Liver (tissue), 3 donors: ENCODE measurements around the gene TECTB.

ENCODE experiments used
- FOXA1 ChIP-seq: IDR thresholded peaks from 2 replicates; pipeline ENCODE4 v1.6.1; 2016; ENCODE audit warnings: antibody characterized with exemption
- GABPA ChIP-seq, 2 donors: IDR thresholded peaks in 1 of 2; conservative IDR thresholded peaks in 1 of 2; 2 replicates each; pipeline ENCODE4 v1.6.1; 2016; ENCODE audit warnings: antibody characterized with exemption in 2 of 2, mild to moderate bottlenecking in 1 of 2, moderate library complexity in 1 of 2
- NR2F2 ChIP-seq: IDR thresholded peaks from 2 replicates; pipeline ENCODE4 v1.6.1; 2016; ENCODE audit warnings: antibody characterized with exemption
- RAD21 ChIP-seq, 2 donors: IDR thresholded peaks; 2 replicates each; pipeline ENCODE4 v1.6.1; 2016; ENCODE audit warnings: antibody characterized with exemption in 2 of 2, mild to moderate bottlenecking in 2 of 2
- RXRA ChIP-seq, 2 donors: IDR thresholded peaks; 2 replicates each; pipeline ENCODE4 v1.6.1; 2017 to 2018; ENCODE audit warnings: antibody characterized with exemption in 2 of 2, mild to moderate bottlenecking in 1 of 2
- SP1 ChIP-seq: IDR thresholded peaks from 2 replicates; pipeline ENCODE4 v1.6.1; 2018; ENCODE audit warnings: antibody characterized with exemption, mild to moderate bottlenecking
- TAF1 ChIP-seq: conservative IDR thresholded peaks from 2 replicates; pipeline ENCODE4 v1.6.1; 2016; ENCODE audit warnings: antibody characterized with exemption, mild to moderate bottlenecking
- YY1 ChIP-seq: IDR thresholded peaks from 2 replicates; pipeline ENCODE4 v1.6.1; 2016; ENCODE audit warnings: antibody characterized with exemption, mild to moderate bottlenecking
- TF ChIP-seq, protein P1 (sequence below): fragments of 150-350 bp; IDR thresholded peaks from 2 replicates; pipeline ENCODE4 v1.5.1; 2017; ENCODE audit warnings: improper control_type of control experiment, low read depth, low read length; ENCODE audit not compliant: missing input control
- TF ChIP-seq, protein P2 (sequence below): IDR thresholded peaks from 2 replicates; pipeline ENCODE4 v1.6.1; 2016; ENCODE audit warnings: antibody characterized with exemption
- TF ChIP-seq, protein P3 (sequence below): IDR thresholded peaks from 2 replicates; pipeline ENCODE4 v1.6.1; 2016; ENCODE audit warnings: antibody characterized with exemption
- TF ChIP-seq, protein P4 (sequence below): IDR thresholded peaks from 2 replicates; pipeline ENCODE4 v1.6.1; 2016; ENCODE audit warnings: antibody characterized with exemption
- TF ChIP-seq, protein P5 (sequence below): IDR thresholded peaks from 2 replicates; pipeline ENCODE4 v1.6.1; 2016; ENCODE audit warnings: antibody characterized with exemption, mild to moderate bottlenecking
- donor health status: healthy.
- donor health status: healthy.

DNA sequence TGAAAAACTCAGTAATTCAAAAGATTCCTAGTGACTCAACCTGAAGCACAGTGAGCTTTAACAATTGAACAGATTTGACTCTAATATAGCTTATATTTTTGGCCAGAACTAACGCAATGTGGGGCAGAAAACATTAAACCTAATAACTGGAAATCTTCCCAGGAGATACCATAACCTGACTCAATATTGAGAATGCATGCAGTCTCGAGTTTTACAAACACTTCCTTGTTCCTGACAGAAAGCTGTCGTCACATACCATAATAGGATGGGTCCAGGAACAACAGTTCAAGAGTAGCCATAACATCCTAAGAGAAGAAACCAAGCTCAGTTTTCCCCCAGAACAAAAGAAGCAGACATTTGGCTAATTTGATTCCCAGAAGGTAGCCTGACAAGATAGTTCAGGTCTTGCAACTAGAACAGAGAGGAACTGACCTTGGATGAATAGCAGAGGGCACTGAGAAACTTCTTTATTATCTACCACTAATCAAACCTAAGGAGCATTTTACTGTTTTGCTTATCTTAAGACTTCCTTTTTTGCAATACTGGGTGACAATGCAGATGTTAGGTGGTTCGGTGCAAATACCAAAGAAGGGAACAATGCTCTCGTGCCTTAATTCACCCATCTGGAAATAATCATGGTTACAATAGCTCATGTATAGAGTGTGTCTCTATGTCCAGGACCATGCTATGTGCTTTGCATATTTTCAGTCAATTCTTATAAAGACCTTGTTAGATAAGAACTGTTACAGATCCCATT is 52.1 kb downstream of the TECTB start:
- TF ChIP-seq, protein P1, sequence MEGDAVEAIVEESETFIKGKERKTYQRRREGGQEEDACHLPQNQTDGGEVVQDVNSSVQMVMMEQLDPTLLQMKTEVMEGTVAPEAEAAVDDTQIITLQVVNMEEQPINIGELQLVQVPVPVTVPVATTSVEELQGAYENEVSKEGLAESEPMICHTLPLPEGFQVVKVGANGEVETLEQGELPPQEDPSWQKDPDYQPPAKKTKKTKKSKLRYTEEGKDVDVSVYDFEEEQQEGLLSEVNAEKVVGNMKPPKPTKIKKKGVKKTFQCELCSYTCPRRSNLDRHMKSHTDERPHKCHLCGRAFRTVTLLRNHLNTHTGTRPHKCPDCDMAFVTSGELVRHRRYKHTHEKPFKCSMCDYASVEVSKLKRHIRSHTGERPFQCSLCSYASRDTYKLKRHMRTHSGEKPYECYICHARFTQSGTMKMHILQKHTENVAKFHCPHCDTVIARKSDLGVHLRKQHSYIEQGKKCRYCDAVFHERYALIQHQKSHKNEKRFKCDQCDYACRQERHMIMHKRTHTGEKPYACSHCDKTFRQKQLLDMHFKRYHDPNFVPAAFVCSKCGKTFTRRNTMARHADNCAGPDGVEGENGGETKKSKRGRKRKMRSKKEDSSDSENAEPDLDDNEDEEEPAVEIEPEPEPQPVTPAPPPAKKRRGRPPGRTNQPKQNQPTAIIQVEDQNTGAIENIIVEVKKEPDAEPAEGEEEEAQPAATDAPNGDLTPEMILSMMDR, result no peak
- TF ChIP-seq RAD21 (IDR thresholded peaks at IDR 0.05) (no peak), YY1 (no peak), RXRA (IDR thresholded peaks at IDR 0.05) (no peak), GABPA (IDR thresholded peaks at IDR 0.05 in 1 of 2, conservative IDR thresholded peaks at IDR 0.05 in 1 of 2) (no peak), SP1 (no peak), TAF1 (no peak), NR2F2 (no peak), FOXA1 (no peak)
- TF ChIP-seq, protein P2, sequence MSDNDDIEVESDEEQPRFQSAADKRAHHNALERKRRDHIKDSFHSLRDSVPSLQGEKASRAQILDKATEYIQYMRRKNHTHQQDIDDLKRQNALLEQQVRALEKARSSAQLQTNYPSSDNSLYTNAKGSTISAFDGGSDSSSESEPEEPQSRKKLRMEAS, result no peak
- TF ChIP-seq, protein P3, sequence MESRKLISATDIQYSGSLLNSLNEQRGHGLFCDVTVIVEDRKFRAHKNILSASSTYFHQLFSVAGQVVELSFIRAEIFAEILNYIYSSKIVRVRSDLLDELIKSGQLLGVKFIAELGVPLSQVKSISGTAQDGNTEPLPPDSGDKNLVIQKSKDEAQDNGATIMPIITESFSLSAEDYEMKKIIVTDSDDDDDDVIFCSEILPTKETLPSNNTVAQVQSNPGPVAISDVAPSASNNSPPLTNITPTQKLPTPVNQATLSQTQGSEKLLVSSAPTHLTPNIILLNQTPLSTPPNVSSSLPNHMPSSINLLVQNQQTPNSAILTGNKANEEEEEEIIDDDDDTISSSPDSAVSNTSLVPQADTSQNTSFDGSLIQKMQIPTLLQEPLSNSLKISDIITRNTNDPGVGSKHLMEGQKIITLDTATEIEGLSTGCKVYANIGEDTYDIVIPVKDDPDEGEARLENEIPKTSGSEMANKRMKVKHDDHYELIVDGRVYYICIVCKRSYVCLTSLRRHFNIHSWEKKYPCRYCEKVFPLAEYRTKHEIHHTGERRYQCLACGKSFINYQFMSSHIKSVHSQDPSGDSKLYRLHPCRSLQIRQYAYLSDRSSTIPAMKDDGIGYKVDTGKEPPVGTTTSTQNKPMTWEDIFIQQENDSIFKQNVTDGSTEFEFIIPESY, result no peak
- TF ChIP-seq, protein P4, sequence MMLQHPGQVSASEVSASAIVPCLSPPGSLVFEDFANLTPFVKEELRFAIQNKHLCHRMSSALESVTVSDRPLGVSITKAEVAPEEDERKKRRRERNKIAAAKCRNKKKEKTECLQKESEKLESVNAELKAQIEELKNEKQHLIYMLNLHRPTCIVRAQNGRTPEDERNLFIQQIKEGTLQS, result no peak
- TF ChIP-seq, protein P5, sequence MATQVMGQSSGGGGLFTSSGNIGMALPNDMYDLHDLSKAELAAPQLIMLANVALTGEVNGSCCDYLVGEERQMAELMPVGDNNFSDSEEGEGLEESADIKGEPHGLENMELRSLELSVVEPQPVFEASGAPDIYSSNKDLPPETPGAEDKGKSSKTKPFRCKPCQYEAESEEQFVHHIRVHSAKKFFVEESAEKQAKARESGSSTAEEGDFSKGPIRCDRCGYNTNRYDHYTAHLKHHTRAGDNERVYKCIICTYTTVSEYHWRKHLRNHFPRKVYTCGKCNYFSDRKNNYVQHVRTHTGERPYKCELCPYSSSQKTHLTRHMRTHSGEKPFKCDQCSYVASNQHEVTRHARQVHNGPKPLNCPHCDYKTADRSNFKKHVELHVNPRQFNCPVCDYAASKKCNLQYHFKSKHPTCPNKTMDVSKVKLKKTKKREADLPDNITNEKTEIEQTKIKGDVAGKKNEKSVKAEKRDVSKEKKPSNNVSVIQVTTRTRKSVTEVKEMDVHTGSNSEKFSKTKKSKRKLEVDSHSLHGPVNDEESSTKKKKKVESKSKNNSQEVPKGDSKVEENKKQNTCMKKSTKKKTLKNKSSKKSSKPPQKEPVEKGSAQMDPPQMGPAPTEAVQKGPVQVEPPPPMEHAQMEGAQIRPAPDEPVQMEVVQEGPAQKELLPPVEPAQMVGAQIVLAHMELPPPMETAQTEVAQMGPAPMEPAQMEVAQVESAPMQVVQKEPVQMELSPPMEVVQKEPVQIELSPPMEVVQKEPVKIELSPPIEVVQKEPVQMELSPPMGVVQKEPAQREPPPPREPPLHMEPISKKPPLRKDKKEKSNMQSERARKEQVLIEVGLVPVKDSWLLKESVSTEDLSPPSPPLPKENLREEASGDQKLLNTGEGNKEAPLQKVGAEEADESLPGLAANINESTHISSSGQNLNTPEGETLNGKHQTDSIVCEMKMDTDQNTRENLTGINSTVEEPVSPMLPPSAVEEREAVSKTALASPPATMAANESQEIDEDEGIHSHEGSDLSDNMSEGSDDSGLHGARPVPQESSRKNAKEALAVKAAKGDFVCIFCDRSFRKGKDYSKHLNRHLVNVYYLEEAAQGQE, result no peak
